RWPE2 (cell line): Measurements from ENCODE around the gene CITED2.
A peak's percentile ranks its signal among the peaks of the same experiment; 100 is the strongest.

Experiments used
- ATAC-seq: fragments of 200-7000 bp; cut with Tn5 transposase; 3 replicates; pipeline ENCODE4 v1.9.1; 2021; ENCODE audit warnings: low read depth
- DNase-seq: peaks from one replicate; pipeline ENCODE4 v3.0.0-alpha.2; 2020; ENCODE audit warnings: low spot score
- H3K27ac ChIP-seq: fragments of 450-650 bp; 2 replicates; pipeline ENCODE4 v1.5.1; 2017; ENCODE audit warnings: mild to moderate bottlenecking; ENCODE audit not compliant: poor library complexity, severe bottlenecking
- H3K27me3 ChIP-seq: fragments of 250-450 bp; sonication (Bioruptor Pico); 2 replicates; pipeline ENCODE4 v1.5.1; 2021; ENCODE audit warnings: mild to moderate bottlenecking, moderate library complexity; ENCODE audit not compliant: insufficient read depth, poor library complexity, severe bottlenecking
- H3K36me3 ChIP-seq: fragments of 250-450 bp; sonication (Bioruptor Pico); 2 replicates; pipeline ENCODE4 v1.5.1; 2020; ENCODE audit warnings: low read depth, mild to moderate bottlenecking, moderate library complexity
- H3K4me1 ChIP-seq: fragments of 250-450 bp; sonication (Bioruptor Pico); 2 replicates; pipeline ENCODE4 v1.5.1; 2021; ENCODE audit warnings: mild to moderate bottlenecking, moderate library complexity; ENCODE audit not compliant: insufficient read depth, poor library complexity, severe bottlenecking
- H3K4me3 ChIP-seq: fragments of 250-450 bp; sonication (Bioruptor Pico); 2 replicates; pipeline ENCODE4 v1.5.1; 2021; ENCODE audit warnings: mild to moderate bottlenecking, moderate library complexity; ENCODE audit not compliant: severe bottlenecking
- H3K9me3 ChIP-seq: fragments of 250-450 bp; sonication (Bioruptor Pico); 2 replicates; pipeline ENCODE4 v1.5.1; 2021; ENCODE audit warnings: mild to moderate bottlenecking, moderate library complexity; ENCODE audit not compliant: severe bottlenecking
- TF ChIP-seq, protein P1 (sequence below): fragments of 450-650 bp; IDR thresholded peaks from one replicate; pipeline ENCODE4 v1.5.1; 2017; ENCODE audit warnings: mild to moderate bottlenecking, moderate library complexity; ENCODE audit not compliant: poor library complexity, severe bottlenecking

CITED2 gene

DNA sequence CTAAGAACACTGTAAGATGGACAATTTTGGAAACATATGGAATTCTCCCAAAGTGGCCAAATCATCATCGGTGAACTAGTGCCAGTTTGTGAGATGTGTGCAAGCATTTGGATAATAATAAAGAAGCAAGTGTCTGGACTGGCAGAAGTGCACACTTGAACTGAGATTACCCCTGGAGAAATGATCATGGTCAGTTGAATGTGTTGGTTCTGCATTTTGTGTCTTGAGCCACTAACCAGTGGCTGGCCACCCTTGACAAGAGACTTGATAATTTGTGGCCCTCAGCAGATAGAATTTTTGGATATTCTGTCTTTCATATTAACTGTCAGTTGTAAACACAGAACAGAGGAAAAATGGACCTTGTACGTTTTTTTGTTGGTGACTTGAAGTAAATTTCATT, 37.4 kb downstream of the CITED2 start:
- Histone ChIP-seq H3K36me3 (no peaks in the 10 kb centered on the region), H3K27me3 (no peaks in the 10 kb centered on the region), H3K4me3 (no peak overlapping the region), H3K4me1 (peaks cover 9% of the 10 kb centered on the region), H3K27ac (no peak overlapping the region), H3K9me3 (no peaks in the 10 kb centered on the region)
- no peak for ATAC-seq
- DNase-seq: no peak
- TF ChIP-seq, protein P1, sequence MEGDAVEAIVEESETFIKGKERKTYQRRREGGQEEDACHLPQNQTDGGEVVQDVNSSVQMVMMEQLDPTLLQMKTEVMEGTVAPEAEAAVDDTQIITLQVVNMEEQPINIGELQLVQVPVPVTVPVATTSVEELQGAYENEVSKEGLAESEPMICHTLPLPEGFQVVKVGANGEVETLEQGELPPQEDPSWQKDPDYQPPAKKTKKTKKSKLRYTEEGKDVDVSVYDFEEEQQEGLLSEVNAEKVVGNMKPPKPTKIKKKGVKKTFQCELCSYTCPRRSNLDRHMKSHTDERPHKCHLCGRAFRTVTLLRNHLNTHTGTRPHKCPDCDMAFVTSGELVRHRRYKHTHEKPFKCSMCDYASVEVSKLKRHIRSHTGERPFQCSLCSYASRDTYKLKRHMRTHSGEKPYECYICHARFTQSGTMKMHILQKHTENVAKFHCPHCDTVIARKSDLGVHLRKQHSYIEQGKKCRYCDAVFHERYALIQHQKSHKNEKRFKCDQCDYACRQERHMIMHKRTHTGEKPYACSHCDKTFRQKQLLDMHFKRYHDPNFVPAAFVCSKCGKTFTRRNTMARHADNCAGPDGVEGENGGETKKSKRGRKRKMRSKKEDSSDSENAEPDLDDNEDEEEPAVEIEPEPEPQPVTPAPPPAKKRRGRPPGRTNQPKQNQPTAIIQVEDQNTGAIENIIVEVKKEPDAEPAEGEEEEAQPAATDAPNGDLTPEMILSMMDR: no peak

DNA sequence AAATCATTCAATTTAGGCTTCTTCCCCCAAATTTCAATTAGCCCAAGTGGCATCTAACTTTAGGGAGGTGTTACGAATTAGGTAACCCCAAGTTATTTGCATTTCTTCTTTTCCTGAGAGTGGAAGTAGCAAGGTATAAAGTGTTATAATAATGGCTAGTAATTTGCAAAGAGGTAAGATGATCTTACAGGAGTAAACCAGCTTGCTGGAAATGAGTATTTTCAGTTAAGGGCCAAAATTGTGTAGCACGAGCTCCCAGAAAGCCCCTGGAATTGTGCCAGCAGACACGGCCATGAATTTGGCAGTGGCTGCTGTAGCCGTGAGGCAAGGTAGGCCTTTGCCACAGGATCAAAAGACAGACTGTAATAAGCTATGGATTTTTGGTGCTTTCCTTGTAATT, 38.0 kb downstream of the CITED2 start:
- TF ChIP-seq, protein P1: no peak
- no peak for ATAC-seq

GRCh38 chr6:139335447-139336210, 38.8 kb downstream of the CITED2 start:
- H3K27me3 ChIP-seq: no peaks in the 10 kb centered on the region
- no peaks in the 10 kb centered on the region for H3K36me3 ChIP-seq
- TF ChIP-seq, protein P1: no peak
- peaks cover 9% of the 10 kb centered on the region for H3K4me1 ChIP-seq
- H3K4me3 ChIP-seq: no peak overlapping the region
- ATAC-seq (no peak), DNase-seq (no peak)
- peak overlapping the region; percentile 26 for H3K27ac ChIP-seq
- H3K9me3 ChIP-seq: no peaks in the 10 kb centered on the region

More for the DNA sequence above, 38.0 kb downstream of the CITED2 start:
- no peak for DNase-seq
- peaks cover 9% of the 10 kb centered on the region for H3K4me1 ChIP-seq
- no peak overlapping the region for H3K4me3 ChIP-seq
- H3K9me3 ChIP-seq: no peaks in the 10 kb centered on the region
- no peak overlapping the region for H3K27ac ChIP-seq
- H3K36me3 ChIP-seq: no peaks in the 10 kb centered on the region
- H3K27me3 ChIP-seq: no peaks in the 10 kb centered on the region

GRCh38 chr6:139334806-139335446, 39.5 kb downstream of the CITED2 start:
- no peak for DNase-seq
- TF ChIP-seq, protein P1: no peak
- Histone ChIP-seq H3K4me1 (peaks cover 9% of the 10 kb centered on the region), H3K36me3 (no peaks in the 10 kb centered on the region), H3K9me3 (no peaks in the 10 kb centered on the region), H3K4me3 (no peak overlapping the region), H3K27ac (peak overlapping the region; percentile 26), H3K27me3 (no peaks in the 10 kb centered on the region)
- peak; percentile 67 for ATAC-seq
